Activated T-cell treated with anti-CD3 and anti-CD28 coated beads, Interleukin-2, amount 50 U/mL, for 1 hour (primary cell): ENCODE measurements around the gene CMTM1.

Experiments
- DNase-seq: peaks from one replicate; pipeline ENCODE4 v3.0.0-alpha.2; 2020

Gene CMTM1

GRCh38 chr16:66539623-66540469, 26.4 kb upstream of the CMTM1 start:
- DNase-seq = no peak

- no peak for DNase-seq
Measured at GRCh38 chr16:66541388-66542355, 24.6 kb upstream of the CMTM1 start.

- DNase-seq = no peak
Measured at GRCh38 chr16:66542396-66542795, 23.8 kb upstream of the CMTM1 start.

- no peak for DNase-seq
Measured at GRCh38 chr16:66543541-66543940, 22.7 kb upstream of the CMTM1 start.

DNA sequence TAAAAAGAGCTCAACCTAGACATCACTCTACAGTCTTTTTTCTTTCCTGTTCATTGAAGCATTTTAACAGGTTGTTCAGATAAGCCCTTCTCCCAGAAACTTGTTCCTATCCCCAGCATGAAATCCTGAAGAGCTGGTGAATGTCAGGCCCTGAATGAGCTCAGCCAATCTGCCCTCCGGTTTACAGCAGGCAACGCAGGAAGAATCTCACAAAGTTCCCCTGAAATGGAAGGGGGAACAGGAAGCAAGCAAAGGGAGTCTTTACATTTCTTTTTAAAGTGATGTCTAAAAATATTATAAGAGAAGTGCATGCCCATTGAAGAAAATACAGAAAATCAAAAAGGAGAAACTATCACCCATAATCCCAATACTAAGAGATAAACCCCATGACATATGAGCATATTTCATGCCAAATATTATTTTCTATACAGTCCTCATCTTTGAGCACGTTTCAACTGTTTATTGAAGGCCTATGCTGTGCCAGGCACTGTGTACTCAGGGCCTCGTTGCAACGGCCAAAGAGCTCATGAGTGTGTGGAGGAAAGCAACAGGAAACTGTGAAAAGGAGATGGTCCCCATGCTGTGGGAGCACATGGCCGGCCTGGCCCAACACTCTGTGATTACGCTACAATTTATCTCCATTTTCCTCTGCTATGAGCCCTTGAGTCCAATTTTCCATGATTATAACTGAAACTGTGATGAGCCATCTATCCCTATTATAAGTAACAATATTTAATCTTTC, 22.1 kb upstream of the CMTM1 start:
- DNase-seq = no peak

- no peak for DNase-seq
Measured at GRCh38 chr16:66547101-66547989, 18.9 kb upstream of the CMTM1 start.

GRCh38 chr16:66548068-66548467, 18.2 kb upstream of the CMTM1 start:
- DNase-seq = no peak

- DNase-seq = no peak
Measured at GRCh38 chr16:66548868-66549267, 17.4 kb upstream of the CMTM1 start.

DNA sequence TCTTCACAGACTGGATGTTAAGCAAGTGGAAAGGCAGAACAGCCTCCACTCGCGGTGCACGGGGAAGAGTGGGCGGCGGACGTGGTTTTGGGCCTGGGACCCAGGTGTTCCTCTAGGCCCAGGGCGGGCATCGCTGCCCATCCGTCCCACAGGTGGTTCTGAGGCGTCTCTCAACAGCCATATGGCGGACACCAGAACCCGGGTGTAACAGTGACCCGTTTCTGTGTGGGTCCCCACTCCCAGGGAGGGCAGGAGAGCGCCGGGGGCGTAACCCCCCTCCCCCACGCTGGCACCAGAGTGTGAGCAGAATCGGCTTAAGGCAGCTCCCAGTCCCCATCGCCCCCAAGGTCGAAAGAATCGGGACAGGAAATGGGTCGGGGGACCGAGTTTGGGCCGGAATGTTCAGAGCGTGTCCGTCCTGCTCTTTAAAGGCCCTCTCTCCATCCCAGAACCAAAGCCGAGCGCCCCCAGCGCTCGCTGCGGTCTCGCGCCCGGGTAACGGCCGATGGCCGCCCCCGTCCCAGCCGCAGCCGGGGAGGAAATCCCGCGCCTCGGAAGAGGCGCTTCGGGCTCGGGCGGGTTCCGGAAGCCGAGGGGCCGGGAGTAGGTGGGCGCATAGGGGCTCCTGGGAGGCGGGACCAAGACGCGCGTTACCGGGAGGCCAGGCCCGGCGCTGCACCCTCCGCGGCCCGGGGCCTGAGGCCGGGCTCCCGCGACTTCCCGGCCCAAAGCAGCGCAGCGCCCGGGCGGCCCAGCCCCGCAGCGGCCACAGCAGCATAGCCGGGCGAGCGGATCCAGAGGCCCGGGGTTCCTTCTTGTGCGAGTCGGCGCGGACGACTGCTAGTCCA, 16.7 kb upstream of the CMTM1 start, which contains the start of gene TK2:
Gene TK2, minus strand, starts transcription at position 839 of the 848 bp plus-strand sequence. Its CDS starts 61 bp downstream, at position 778.
- DNase-seq = peak; percentile 66

- peak; percentile 60 for DNase-seq
Measured at GRCh38 chr16:66551348-66551759, 14.9 kb upstream of the CMTM1 start.

DNA sequence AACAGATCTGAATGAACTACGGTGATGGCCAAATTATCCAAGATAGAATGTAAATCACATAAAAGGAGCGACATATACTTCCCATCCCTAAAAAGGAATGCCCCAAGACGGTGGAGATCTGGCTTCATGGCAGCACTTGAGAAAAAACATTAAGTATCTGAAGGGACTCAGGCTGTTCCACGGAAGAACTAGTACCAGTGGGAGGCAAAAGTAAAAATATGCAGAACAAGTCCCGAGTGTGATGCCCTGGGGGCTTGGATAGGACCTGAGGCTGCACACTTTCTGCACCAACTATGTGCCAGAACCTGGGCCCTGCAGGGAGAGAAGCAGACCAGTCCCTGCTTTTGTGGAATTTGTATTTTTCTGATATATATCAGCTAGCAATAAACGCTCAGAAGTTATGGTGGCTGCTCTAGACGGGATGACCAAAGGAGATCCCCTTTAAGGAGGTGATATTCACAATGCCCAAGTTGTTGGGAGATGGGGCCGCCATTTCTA, 14.4 kb upstream of the CMTM1 start:
- no peak for DNase-seq

GRCh38 chr16:66552286-66553177, 13.7 kb upstream of the CMTM1 start, which contains the start of gene CKLF:
TSS of gene CKLF (plus strand) at chr16:66552576. CDS start at chr16:66552716, 140 bp downstream.
- DNase-seq = peak; percentile 94

- peak; percentile 28 for DNase-seq
Measured at GRCh38 chr16:66553223-66553622, 13.0 kb upstream of the CMTM1 start.

- DNase-seq = no peak
Measured at GRCh38 chr16:66554021-66554420, 12.2 kb upstream of the CMTM1 start.

DNA sequence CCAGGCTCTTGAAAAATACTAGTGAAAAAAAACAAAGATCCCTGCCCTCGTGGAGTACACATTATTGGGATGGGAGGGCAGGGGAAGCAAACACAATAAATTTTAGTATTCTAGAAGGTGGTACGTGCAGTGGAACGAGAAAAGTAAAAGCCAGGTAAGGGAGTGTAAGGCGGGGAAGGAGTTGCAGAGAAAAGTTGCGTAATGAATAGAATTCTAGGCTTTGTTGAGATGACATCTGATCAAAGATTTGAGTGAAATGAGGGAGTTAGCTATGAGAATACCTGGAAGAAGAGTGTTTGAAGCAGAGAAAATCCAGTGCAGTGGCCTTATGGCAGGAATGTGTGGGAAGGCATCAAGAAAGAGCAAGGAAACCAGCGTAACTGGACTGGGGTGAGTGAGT, 11.7 kb upstream of the CMTM1 start:
- no peak for DNase-seq

- DNase-seq = no peak
Measured at GRCh38 chr16:66560107-66560506, 6.1 kb upstream of the CMTM1 start.

GRCh38 chr16:66561381-66562080, 4.7 kb upstream of the CMTM1 start:
- DNase-seq = no peak

DNA sequence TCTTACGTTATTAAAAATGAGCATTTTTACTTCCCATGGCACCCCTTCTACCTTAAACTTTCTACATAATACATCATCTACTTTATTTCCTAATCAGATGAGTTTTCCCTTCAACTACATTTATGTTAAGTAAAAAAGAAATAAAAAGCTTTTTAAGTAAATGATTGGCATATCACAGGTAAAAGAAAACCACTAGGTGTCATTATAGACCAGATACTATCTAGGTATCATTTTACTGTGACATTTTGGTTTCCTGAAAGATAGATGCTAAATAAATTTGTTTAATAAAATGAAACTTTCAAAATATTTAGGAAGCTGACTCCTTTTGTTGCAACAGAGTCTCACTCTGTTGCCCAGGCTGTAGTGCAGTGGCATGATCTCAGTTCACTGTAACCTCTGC, 3.8 kb upstream of the CMTM1 start:
- no peak for DNase-seq

DNA sequence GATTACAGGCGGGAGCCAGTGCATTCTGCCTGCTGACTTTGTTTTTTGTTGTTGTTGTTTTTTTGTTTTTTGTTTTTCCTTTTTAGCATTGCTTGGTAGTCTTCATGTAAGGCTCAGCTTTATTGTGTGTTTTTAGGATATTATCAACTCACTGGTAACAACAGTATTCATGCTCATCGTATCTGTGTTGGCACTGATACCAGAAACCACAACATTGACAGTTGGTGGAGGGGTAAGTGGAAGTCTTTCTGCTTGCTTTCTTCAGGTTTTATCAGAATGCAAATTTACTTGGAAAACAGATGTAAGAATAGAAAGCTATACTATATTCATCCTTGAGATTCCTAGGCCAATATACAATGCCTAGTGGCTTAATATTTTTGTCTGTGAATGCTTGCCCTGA, 3.3 kb upstream of the CMTM1 start:
- DNase-seq = no peak
